Measurements from ENCODE around the gene BMP8A.
"Not testable (repeated sequence)": the region's sequence is repeated elsewhere in the genome, so short reads cannot be mapped to it uniquely, and the experiment has no call there.

The BMP8A gene

GRCh38 chr1:39470040-39470439 is 21.4 kb upstream of the BMP8A start:
- Mint-ChIP-seq H3K27ac (no peak overlapping the region), H3K36me3 (peaks cover 31% of the 10 kb centered on the region)

GRCh38 chr1:39472826-39473225 is 18.6 kb upstream of the BMP8A start:
- ATAC-seq (ENCODE audit: low read depth): no peak
- Mint-ChIP-seq H3K9me3 (no peaks in the 10 kb centered on the region), H3K36me3 (peaks cover 24% of the 10 kb centered on the region), H3K27ac (peak overlapping the region; percentile 8), H3K27me3 (no peaks in the 10 kb centered on the region), H3K4me1 (no peaks in the 10 kb centered on the region), H3K4me3 (no peak overlapping the region)
- no peak for DNase-seq (ENCODE audit: low spot score in 2 of 2)

More at GRCh38 chr1:39470040-39470439, 21.4 kb upstream of the BMP8A start:
- ATAC-seq (ENCODE audit: low read depth) (no peak), DNase-seq (ENCODE audit: low spot score in 2 of 2) (no peak)
- H3K4me1 Mint-ChIP-seq: peaks cover under 1% of the 10 kb centered on the region
- H3K4me3 Mint-ChIP-seq: no peak overlapping the region
- H3K9me3 Mint-ChIP-seq: no peaks in the 10 kb centered on the region
- no peaks in the 10 kb centered on the region for H3K27me3 Mint-ChIP-seq

GRCh38 chr1:39473324-39473723 is 18.1 kb upstream of the BMP8A start:
- no peak for ATAC-seq (ENCODE audit: low read depth)
- Mint-ChIP-seq H3K4me1 (no peaks in the 10 kb centered on the region), H3K27ac (peak overlapping the region; percentile 10), H3K9me3 (no peaks in the 10 kb centered on the region), H3K27me3 (no peaks in the 10 kb centered on the region), H3K36me3 (peaks cover 24% of the 10 kb centered on the region), H3K4me3 (no peak overlapping the region)
- no peak for DNase-seq (ENCODE audit: low spot score in 2 of 2)

- Mint-ChIP-seq H3K27ac (no peak overlapping the region), H3K9me3 (no peaks in the 10 kb centered on the region), H3K27me3 (no peaks in the 10 kb centered on the region), H3K36me3 (peaks cover 22% of the 10 kb centered on the region), H3K4me1 (no peaks in the 10 kb centered on the region), H3K4me3 (no peak overlapping the region)
- ATAC-seq (ENCODE audit: low read depth) (no peak), DNase-seq (ENCODE audit: low spot score in 2 of 2) (no peak)
Measured at GRCh38 chr1:39474810-39475209, 16.6 kb upstream of the BMP8A start.

- ATAC-seq (ENCODE audit: low read depth); H3K4me3 Mint-ChIP-seq; DNase-seq (ENCODE audit: low spot score in 2 of 2); H3K4me1 Mint-ChIP-seq; H3K27ac Mint-ChIP-seq; H3K9me3 Mint-ChIP-seq; H3K27me3 Mint-ChIP-seq: not testable (repeated sequence)
- peaks cover 22% of the 10 kb centered on the region for H3K36me3 Mint-ChIP-seq
Measured at GRCh38 chr1:39475551-39475950, 15.9 kb upstream of the BMP8A start.

- DNase-seq (ENCODE audit: low spot score in 2 of 2): no peak
- Mint-ChIP-seq H3K36me3 (peaks cover 25% of the 10 kb centered on the region), H3K4me3 (no peak overlapping the region), H3K9me3 (no peaks in the 10 kb centered on the region), H3K27me3 (no peaks in the 10 kb centered on the region), H3K4me1 (no peaks in the 10 kb centered on the region), H3K27ac (no peak overlapping the region)
- no peak for ATAC-seq (ENCODE audit: low read depth)
Measured at GRCh38 chr1:39478126-39478915, 13.1 kb upstream of the BMP8A start.

- H3K9me3 Mint-ChIP-seq: no peaks in the 10 kb centered on the region
- no peaks in the 10 kb centered on the region for H3K27me3 Mint-ChIP-seq
- peaks cover 28% of the 10 kb centered on the region for H3K36me3 Mint-ChIP-seq
- H3K4me3 Mint-ChIP-seq: no peak overlapping the region
- no peak overlapping the region for H3K27ac Mint-ChIP-seq
- no peak for ATAC-seq (ENCODE audit: low read depth)
- no peak for DNase-seq (ENCODE audit: low spot score in 2 of 2)
- no peaks in the 10 kb centered on the region for H3K4me1 Mint-ChIP-seq
Measured at GRCh38 chr1:39481289-39481688, 10.1 kb upstream of the BMP8A start.

- DNase-seq (ENCODE audit: low spot score in 2 of 2) (no peak), ATAC-seq (ENCODE audit: low read depth) (no peak)
- H3K27ac Mint-ChIP-seq: peak overlapping the region; percentile 71
- H3K4me1 Mint-ChIP-seq: no peaks in the 10 kb centered on the region
- H3K36me3 Mint-ChIP-seq: peaks cover 24% of the 10 kb centered on the region
- no peaks in the 10 kb centered on the region for H3K9me3 Mint-ChIP-seq
- H3K4me3 Mint-ChIP-seq: no peak overlapping the region
- H3K27me3 Mint-ChIP-seq: no peaks in the 10 kb centered on the region
Measured at GRCh38 chr1:39483276-39483675, 8.2 kb upstream of the BMP8A start.

GRCh38 chr1:39484564-39484963 is 6.9 kb upstream of the BMP8A start:
- H3K4me1 Mint-ChIP-seq: no peaks in the 10 kb centered on the region
- ATAC-seq (ENCODE audit: low read depth): no peak
- H3K9me3 Mint-ChIP-seq: no peaks in the 10 kb centered on the region
- no peak overlapping the region for H3K27ac Mint-ChIP-seq
- H3K36me3 Mint-ChIP-seq: peaks cover 21% of the 10 kb centered on the region
- no peak overlapping the region for H3K4me3 Mint-ChIP-seq
- DNase-seq (ENCODE audit: low spot score in 2 of 2): no peak
- H3K27me3 Mint-ChIP-seq: no peaks in the 10 kb centered on the region

GRCh38 chr1:39485046-39485803 is 6.2 kb upstream of the BMP8A start:
- no peak for ATAC-seq (ENCODE audit: low read depth)
- no peak for DNase-seq (ENCODE audit: low spot score in 2 of 2)
- peaks cover 18% of the 10 kb centered on the region for H3K36me3 Mint-ChIP-seq
- H3K27me3 Mint-ChIP-seq: no peaks in the 10 kb centered on the region
- no peaks in the 10 kb centered on the region for H3K4me1 Mint-ChIP-seq
- H3K27ac Mint-ChIP-seq: no peak overlapping the region
- no peak overlapping the region for H3K4me3 Mint-ChIP-seq
- no peaks in the 10 kb centered on the region for H3K9me3 Mint-ChIP-seq

- DNase-seq (ENCODE audit: low spot score in 2 of 2): no peak
- Mint-ChIP-seq H3K4me1 (peaks cover 3% of the 10 kb centered on the region), H3K36me3 (peaks cover 13% of the 10 kb centered on the region), H3K27ac (no peak overlapping the region), H3K4me3 (no peak overlapping the region), H3K27me3 (no peaks in the 10 kb centered on the region), H3K9me3 (no peaks in the 10 kb centered on the region)
- ATAC-seq (ENCODE audit: low read depth): no peak
Measured at GRCh38 chr1:39488012-39488545, 3.4 kb upstream of the BMP8A start.

GRCh38 chr1:39488793-39489566 is 2.5 kb upstream of the BMP8A start:
- H3K27ac Mint-ChIP-seq: no peak overlapping the region
- no peak for DNase-seq (ENCODE audit: low spot score in 2 of 2)
- peaks cover 3% of the 10 kb centered on the region for H3K27me3 Mint-ChIP-seq
- ATAC-seq (ENCODE audit: low read depth): no peak
- no peak overlapping the region for H3K4me3 Mint-ChIP-seq
- H3K36me3 Mint-ChIP-seq: peaks cover 9% of the 10 kb centered on the region
- no peaks in the 10 kb centered on the region for H3K9me3 Mint-ChIP-seq
- H3K4me1 Mint-ChIP-seq: peaks cover 3% of the 10 kb centered on the region

- no peak for DNase-seq (ENCODE audit: low spot score in 2 of 2)
- Mint-ChIP-seq H3K36me3 (peaks cover 9% of the 10 kb centered on the region), H3K27ac (no peak overlapping the region)
Measured at GRCh38 chr1:39489567-39490239, 1.7 kb upstream of the BMP8A start.

More at GRCh38 chr1:39489567-39490239, 1.7 kb upstream of the BMP8A start:
- no peaks in the 10 kb centered on the region for H3K9me3 Mint-ChIP-seq
- no peak for ATAC-seq (ENCODE audit: low read depth)
- peaks cover 5% of the 10 kb centered on the region for H3K27me3 Mint-ChIP-seq
- H3K4me1 Mint-ChIP-seq: peaks cover 3% of the 10 kb centered on the region
- H3K4me3 Mint-ChIP-seq: no peak overlapping the region
